HEK293T (cell line): Measurements from ENCODE around the gene ZIC4.

ENCODE experiments used
- CTCF ChIA-PET: fragments of 350-600 bp; formaldehyde crosslinking; extraction: SDS; loops from one replicate; lab custom pipeline; 2021; ENCODE audit warnings: antibody characterized with exemption, inconsistent platforms; lab: Yijun Ruan, JAX
- POLR2A ChIA-PET: fragments of 350-600 bp; formaldehyde crosslinking; extraction: SDS; loops from one replicate; lab custom pipeline; 2020; ENCODE audit warnings: antibody characterized with exemption, inconsistent platforms; lab: Yijun Ruan, JAX
- DNase-seq: peaks from one replicate; pipeline ENCODE4 v3.0.0; 2012; ENCODE audit warnings: mixed read lengths; ENCODE audit errors: extremely low spot score
- BHLHE40 ChIP-seq: fragments of 450-650 bp; IDR thresholded peaks from 2 replicates; pipeline ENCODE4 v1.6.1; 2016; ENCODE audit warnings: mild to moderate bottlenecking, moderate library complexity, borderline replicate concordance

The ZIC4 gene

DNA sequence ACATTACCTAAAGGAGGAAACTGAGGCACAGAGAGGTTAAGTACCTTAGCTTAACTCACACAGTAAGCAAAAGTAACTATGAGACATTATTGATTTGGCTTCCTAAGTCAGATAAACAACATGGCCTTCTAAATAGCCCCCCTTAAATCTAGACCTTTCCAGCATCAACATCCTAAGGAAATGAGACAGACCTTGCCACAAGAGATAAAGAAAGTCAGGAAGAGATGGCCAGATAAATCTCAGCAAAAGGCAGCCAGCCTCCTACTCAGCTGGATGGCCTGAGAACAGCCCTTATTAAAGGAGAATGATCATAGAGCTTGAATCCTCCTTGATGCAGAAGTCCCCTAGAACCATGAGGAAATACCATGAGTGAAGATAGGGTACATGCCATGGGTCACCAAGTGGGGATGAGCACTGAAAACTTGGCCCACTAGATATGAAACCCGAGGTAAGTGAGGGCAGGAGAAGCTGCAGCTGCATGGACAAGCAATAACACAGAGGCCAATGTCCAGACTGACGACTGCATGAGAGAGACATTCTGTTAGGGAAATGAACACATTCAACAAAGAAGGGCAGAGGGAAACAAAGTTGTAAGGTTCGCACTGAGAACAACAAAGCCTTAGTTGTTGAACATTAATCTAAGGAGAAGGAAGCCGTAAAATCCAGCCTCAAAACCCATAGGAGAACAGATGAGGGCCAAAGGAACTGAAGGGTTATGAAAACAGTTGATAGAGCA is 69.6 kb downstream of the ZIC4 start:
- DNase-seq: no peak
- CTCF ChIA-PET: no interaction called here
- POLR2A ChIA-PET: no interaction called here
- no peak for TF ChIP-seq BHLHE40
